ENCODE measurements around the gene GOLPH3L. TPM values are rescaled to one million over a fixed set of nuclear protein-coding genes. Genes with fewer than 3 reads are reported as not detected.

GOLPH3L gene
- total RNA-seq, 1 donor from 2014 or later, result 12.6 TPM

DNA sequence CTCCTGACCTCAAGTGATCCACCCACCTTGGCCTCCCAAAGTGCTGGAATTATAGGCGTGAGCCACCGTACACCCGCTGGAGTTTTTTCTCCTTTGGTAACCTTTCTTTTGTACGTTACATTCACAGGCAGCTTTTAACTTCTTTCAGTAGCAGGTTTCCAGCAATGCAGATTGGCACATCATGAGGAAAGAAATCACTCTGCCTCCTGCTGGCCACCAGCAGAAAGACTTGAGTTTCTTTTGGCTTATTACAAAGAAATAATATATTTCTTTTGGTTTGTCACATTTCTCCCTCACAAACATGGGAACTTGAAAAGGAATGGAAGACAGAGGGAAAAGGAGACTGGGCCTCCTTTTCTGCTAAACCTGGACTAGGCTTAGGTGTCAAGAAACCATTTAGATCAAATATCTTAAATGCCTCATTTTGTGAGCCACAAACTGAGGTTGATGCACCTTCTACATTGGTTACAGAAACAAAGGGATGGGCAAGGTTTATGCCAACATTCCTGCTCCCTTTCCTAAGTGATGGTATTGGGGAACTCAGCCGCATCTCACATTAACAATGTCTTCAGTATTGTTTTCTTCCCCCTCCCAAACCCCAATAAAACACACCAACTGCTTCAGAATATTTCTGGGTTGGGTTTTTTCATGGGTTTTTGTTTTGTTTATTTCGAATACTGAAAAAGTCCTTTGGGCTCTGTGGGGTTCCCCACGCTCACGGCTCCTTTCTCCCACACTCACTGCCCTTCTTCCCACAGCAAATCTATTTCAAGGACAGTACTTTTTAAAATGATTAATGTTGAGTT is 75.3 kb downstream of the GOLPH3L start:
- no peak for DNase-seq (ENCODE audit: low read depth)
- no peak overlapping the region for H3K4me3 ChIP-seq (ENCODE audit: low read depth, low read length)
- TF ChIP-seq, protein P1, sequence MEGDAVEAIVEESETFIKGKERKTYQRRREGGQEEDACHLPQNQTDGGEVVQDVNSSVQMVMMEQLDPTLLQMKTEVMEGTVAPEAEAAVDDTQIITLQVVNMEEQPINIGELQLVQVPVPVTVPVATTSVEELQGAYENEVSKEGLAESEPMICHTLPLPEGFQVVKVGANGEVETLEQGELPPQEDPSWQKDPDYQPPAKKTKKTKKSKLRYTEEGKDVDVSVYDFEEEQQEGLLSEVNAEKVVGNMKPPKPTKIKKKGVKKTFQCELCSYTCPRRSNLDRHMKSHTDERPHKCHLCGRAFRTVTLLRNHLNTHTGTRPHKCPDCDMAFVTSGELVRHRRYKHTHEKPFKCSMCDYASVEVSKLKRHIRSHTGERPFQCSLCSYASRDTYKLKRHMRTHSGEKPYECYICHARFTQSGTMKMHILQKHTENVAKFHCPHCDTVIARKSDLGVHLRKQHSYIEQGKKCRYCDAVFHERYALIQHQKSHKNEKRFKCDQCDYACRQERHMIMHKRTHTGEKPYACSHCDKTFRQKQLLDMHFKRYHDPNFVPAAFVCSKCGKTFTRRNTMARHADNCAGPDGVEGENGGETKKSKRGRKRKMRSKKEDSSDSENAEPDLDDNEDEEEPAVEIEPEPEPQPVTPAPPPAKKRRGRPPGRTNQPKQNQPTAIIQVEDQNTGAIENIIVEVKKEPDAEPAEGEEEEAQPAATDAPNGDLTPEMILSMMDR (conservative IDR thresholded peaks at IDR 0.05; ENCODE audit: low read depth, low read length), result peak; percentile 76

- no peak overlapping the region for H3K4me3 ChIP-seq (ENCODE audit: low read depth, low read length)
- DNase-seq (ENCODE audit: low read depth), result no peak
- TF ChIP-seq, protein P1 (conservative IDR thresholded peaks at IDR 0.05; ENCODE audit: low read depth, low read length), result no peak
Observed at GRCh38 chr1:150620919-150621318, 76.0 kb downstream of the GOLPH3L start.

GRCh38 chr1:150619576-150620509 is 77.1 kb downstream of the GOLPH3L start:
- TF ChIP-seq, protein P1 (conservative IDR thresholded peaks at IDR 0.05; ENCODE audit: low read depth, low read length), result peak; percentile 46
- no peak overlapping the region for H3K4me3 ChIP-seq (ENCODE audit: low read depth, low read length)
- DNase-seq (ENCODE audit: low read depth), result no peak

- TF ChIP-seq, protein P1 (conservative IDR thresholded peaks at IDR 0.05; ENCODE audit: low read depth, low read length), result no peak
- H3K4me3 ChIP-seq (ENCODE audit: low read depth, low read length), result no peak overlapping the region
- no peak for DNase-seq (ENCODE audit: low read depth)
Observed at GRCh38 chr1:150615346-150616201, 81.4 kb downstream of the GOLPH3L start.

DNA sequence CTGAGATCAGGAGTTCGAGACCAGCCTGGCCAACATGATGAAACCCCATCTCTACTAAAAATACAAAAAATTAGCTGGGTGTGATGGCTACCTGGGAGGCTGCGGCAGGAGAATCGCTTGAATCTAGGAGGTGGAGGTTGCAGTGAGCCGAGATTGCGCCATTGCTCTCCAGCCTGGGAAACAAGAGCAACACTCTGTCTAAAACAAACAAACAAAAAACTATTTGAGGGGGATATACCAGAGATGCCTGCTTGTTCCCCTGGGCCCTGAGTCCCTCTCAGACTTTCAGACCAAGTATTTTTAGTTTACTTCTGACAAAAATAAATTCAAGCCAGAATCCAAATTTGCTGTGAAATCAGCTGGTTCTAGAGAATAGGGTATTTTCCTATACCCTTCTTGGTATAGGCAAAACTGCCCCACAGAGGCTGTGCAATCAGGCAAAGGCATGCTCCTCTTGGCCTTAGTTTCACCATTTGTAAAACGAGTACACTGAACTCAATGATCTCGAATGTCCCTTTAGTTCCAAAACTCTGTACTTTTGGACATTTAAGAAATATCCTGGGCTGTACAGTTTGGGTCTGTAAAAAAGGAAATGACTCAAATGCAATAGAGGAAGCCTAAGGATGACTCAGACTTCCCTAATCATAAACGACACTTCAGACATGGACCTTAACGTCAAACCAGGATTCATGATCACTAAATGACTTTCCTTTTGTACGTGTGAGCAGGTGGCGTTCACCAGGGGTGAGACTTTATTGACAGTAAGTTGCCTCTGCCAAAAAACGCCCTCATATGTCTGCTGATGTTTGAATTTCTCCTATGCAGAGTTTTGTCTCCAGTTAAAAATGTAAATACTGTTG is 83.7 kb downstream of the GOLPH3L start:
- H3K4me3 ChIP-seq (ENCODE audit: low read depth, low read length), result no peak overlapping the region
- TF ChIP-seq, protein P1 (conservative IDR thresholded peaks at IDR 0.05; ENCODE audit: low read depth, low read length), result no peak
- DNase-seq (ENCODE audit: low read depth), result no peak

GRCh38 chr1:150612014-150612345 is 85.0 kb downstream of the GOLPH3L start:
- DNase-seq (ENCODE audit: low read depth), result no peak
- TF ChIP-seq, protein P1 (conservative IDR thresholded peaks at IDR 0.05; ENCODE audit: low read depth, low read length), result no peak
- H3K4me3 ChIP-seq (ENCODE audit: low read depth, low read length), result no peak overlapping the region
